GM19455 (cell line): ENCODE results near the gene ASMTL.
"Not testable (repeated sequence)": the region's sequence is repeated elsewhere in the genome, so short reads cannot be mapped to it uniquely, and the experiment has no call there.

Source experiments
- ATAC-seq: cut with Tn5 transposase; IDR thresholded peaks from one replicate; pipeline ENCODE4 v1.9.1; 2021; ENCODE audit not compliant: unreplicated experiment

The ASMTL gene

GRCh38 chrX:1452516-1453394 is at the start of gene ASMTL:
TSS of gene ASMTL (minus strand) at chrX:1452909. CDS start at chrX:1452840, 69 bp downstream.
- peak; percentile 64 for ATAC-seq

- ATAC-seq, result peak; percentile 32
Observed at GRCh38 chrX:1502241-1502640, 49.5 kb upstream of the ASMTL start.

- peak; percentile 72 for ATAC-seq
Observed at GRCh38 chrX:1500701-1501624, 48.3 kb upstream of the ASMTL start.

GRCh38 chrX:1496076-1496475 is 43.4 kb upstream of the ASMTL start:
- ATAC-seq, result no peak

GRCh38 chrX:1493877-1494510 is 41.3 kb upstream of the ASMTL start:
- peak; percentile 52 for ATAC-seq

GRCh38 chrX:1493412-1493811 is 40.7 kb upstream of the ASMTL start:
- ATAC-seq, result peak; percentile 3

- ATAC-seq, result no peak
Observed at GRCh38 chrX:1492421-1493012, 39.8 kb upstream of the ASMTL start.

GRCh38 chrX:1491851-1492349 is 39.2 kb upstream of the ASMTL start:
- peak; percentile 63 for ATAC-seq

GRCh38 chrX:1491248-1491647 is 38.5 kb upstream of the ASMTL start:
- not testable (repeated sequence) for ATAC-seq

- ATAC-seq, result not testable (repeated sequence)
Observed at GRCh38 chrX:1490723-1491122, 38.0 kb upstream of the ASMTL start.

- not testable (repeated sequence) for ATAC-seq
Observed at GRCh38 chrX:1489354-1489753, 36.6 kb upstream of the ASMTL start.

GRCh38 chrX:1488745-1489144 is 36.0 kb upstream of the ASMTL start:
- ATAC-seq, result no peak

GRCh38 chrX:1488141-1488540 is 35.4 kb upstream of the ASMTL start:
- no peak for ATAC-seq

GRCh38 chrX:1487401-1487800 is 34.7 kb upstream of the ASMTL start:
- ATAC-seq, result no peak

- no peak for ATAC-seq
Observed at GRCh38 chrX:1486749-1487361, 34.1 kb upstream of the ASMTL start.

- no peak for ATAC-seq
Observed at GRCh38 chrX:1486177-1486576, 33.5 kb upstream of the ASMTL start.

- ATAC-seq, result no peak
Observed at GRCh38 chrX:1485033-1485432, 32.3 kb upstream of the ASMTL start.

- ATAC-seq, result no peak
Observed at GRCh38 chrX:1484638-1485019, 31.9 kb upstream of the ASMTL start.

GRCh38 chrX:1483843-1484637 is 31.3 kb upstream of the ASMTL start:
- peak; percentile 61 for ATAC-seq
